A549 (cell line): Measurements from ENCODE around the gene ESRRB. TPM values are rescaled to one million over a fixed set of nuclear protein-coding genes. Genes with fewer than 3 reads are reported as not detected.

Experiments
- ATAC-seq, 2 experiments: fragments of 200-7000 bp in 1 of 2; fragments of >200 bp in 1 of 2; cut with Nextera tagmentation in 1 of 2; cut with Tn5 transposase in 1 of 2; 3 replicates each; pipeline versions ENCODE4 v1.8.0 to v1.9.1; 2018 to 2020; ENCODE audit warnings: mild to moderate bottlenecking in 1 of 2, moderate library complexity in 1 of 2
- CTCF ChIA-PET: fragments of 300-600 bp; sonication (Branson Sonifier 250); formaldehyde crosslinking; extraction: SDS; loops from one replicate; lab custom pipeline; 2021; ENCODE audit warnings: antibody characterized with exemption, inconsistent platforms; lab: Yijun Ruan, JAX
- POLR2A ChIA-PET: fragments of 350-600 bp; formaldehyde crosslinking; extraction: SDS; loops from one replicate; lab custom pipeline; 2021; ENCODE audit warnings: antibody characterized with exemption, inconsistent platforms; lab: Yijun Ruan, JAX
- DNase-seq, 2 experiments: peaks; one replicate each; pipeline versions ENCODE4 v3.0.0 to v3.0.0-alpha.2; 2011 to 2016; ENCODE audit warnings: low read depth in 1 of 2, low spot score in 1 of 2
- FAIRE-seq: peaks from 2 replicates; lab custom pipeline; 2011; peaks lifted over from hg19 to GRCh38; lab: Jason Lieb, UNC
- H3K27ac ChIP-seq, 2 experiments: fragments of >200 bp; sonication (Bioruptor Twin); formaldehyde crosslinking; 3 replicates each; pipeline ENCODE4 v1.5.1; 2016 to 2017
- H3K4me1 ChIP-seq: fragments of >200 bp; sonication (Bioruptor Twin); formaldehyde crosslinking; 3 replicates; pipeline ENCODE4 v1.6.1; 2016
- H3K4me2 ChIP-seq: fragments of >200 bp; sonication (Bioruptor Twin); formaldehyde crosslinking; 3 replicates; pipeline ENCODE4 v1.6.1; 2016
- H3K4me3 ChIP-seq: fragments of >200 bp; sonication (Bioruptor Twin); formaldehyde crosslinking; 3 replicates; pipeline ENCODE4 v1.5.1; 2016
- H3K9me3 ChIP-seq: fragments of >200 bp; sonication (Bioruptor Twin); formaldehyde crosslinking; 3 replicates; pipeline ENCODE4 v1.6.1; 2016
- BCL3 ChIP-seq: fragments of >200 bp; sonication (Bioruptor Twin); formaldehyde crosslinking; IDR thresholded peaks from 3 replicates; pipeline ENCODE4 v1.6.1; 2016
- CBX8 ChIP-seq: fragments of 200-600 bp; sonication (generic); IDR thresholded peaks from 2 replicates; pipeline ENCODE4 v1.6.1; 2016
- CHD2 ChIP-seq: fragments of 150-350 bp; IDR thresholded peaks from 2 replicates; pipeline ENCODE4 v1.6.1; 2014; ENCODE audit warnings: low read length; ENCODE audit not compliant: partially characterized antibody
- EHMT2 ChIP-seq: fragments of 200-600 bp; sonication (generic); IDR thresholded peaks from 2 replicates; pipeline ENCODE4 v1.6.1; 2016; ENCODE audit warnings: antibody characterized with exemption, low read depth, mild to moderate bottlenecking, moderate library complexity
- FOSB ChIP-seq: fragments of 250-450 bp; sonication (Bioruptor Pico); IDR thresholded peaks from 2 replicates; pipeline ENCODE4 v1.5.0; 2020; ENCODE audit warnings: mild to moderate bottlenecking, moderate library complexity
- FOSL2 ChIP-seq, 2 experiments: fragments of 450-650 bp in 1 of 2; fragments of >200 bp in 1 of 2; sonication (Bioruptor Twin) in 1 of 2; formaldehyde crosslinking; IDR thresholded peaks; 2 replicates each; pipeline versions ENCODE4 v1.5.0 to v1.6.1; 2016 to 2020; ENCODE audit warnings: mild to moderate bottlenecking in 1 of 2, moderate library complexity in 1 of 2
- FOXS1 ChIP-seq: fragments of 250-450 bp; sonication (Bioruptor Pico); IDR thresholded peaks from 2 replicates; pipeline ENCODE4 v1.5.0; 2020; ENCODE audit warnings: mild to moderate bottlenecking, moderate library complexity
- GATA3 ChIP-seq: IDR thresholded peaks from 2 replicates; pipeline ENCODE4 v1.6.1; 2012; ENCODE audit warnings: borderline replicate concordance
- HES2 ChIP-seq: fragments of >200 bp; sonication (Bioruptor Twin); formaldehyde crosslinking; IDR thresholded peaks from 2 replicates; pipeline ENCODE4 v1.6.1; 2016
- HMGXB4 ChIP-seq: fragments of 250-450 bp; sonication (Bioruptor Pico); IDR thresholded peaks from 2 replicates; pipeline ENCODE4 v1.5.0; 2021; ENCODE audit warnings: mild to moderate bottlenecking, moderate library complexity, borderline replicate concordance
- KDM1A ChIP-seq: fragments of 200-600 bp; sonication (generic); IDR thresholded peaks from 2 replicates; pipeline ENCODE4 v1.6.1; 2016; ENCODE audit warnings: low read depth, mild to moderate bottlenecking
- MAZ ChIP-seq: fragments of 150-350 bp; IDR thresholded peaks from 2 replicates; pipeline ENCODE4 v1.6.1; 2014; ENCODE audit warnings: antibody characterized with exemption, low read depth, low read length, borderline replicate concordance
- MYC ChIP-seq: IDR thresholded peaks from 2 replicates; pipeline ENCODE4 v1.6.1; 2012; ENCODE audit warnings: mild to moderate bottlenecking, inconsistent platforms, low read length, improper control_type of control experiment, borderline replicate concordance
- NPAS2 ChIP-seq: fragments of 250-450 bp; sonication (Bioruptor Pico); IDR thresholded peaks from 2 replicates; pipeline ENCODE4 v1.8.0; 2022; ENCODE audit warnings: mild to moderate bottlenecking, moderate library complexity, borderline replicate concordance
- NR3C1 ChIP-seq: fragments of >200 bp; sonication (Bioruptor Twin); formaldehyde crosslinking; IDR thresholded peaks from 3 replicates; pipeline ENCODE4 v1.6.1; 2017
- POLR2A ChIP-seq: IDR thresholded peaks from 2 replicates; pipeline ENCODE4 v1.6.1; 2012; ENCODE audit warnings: mild to moderate bottlenecking, low read length
- POLR2AphosphoS2 ChIP-seq: conservative IDR thresholded peaks from 2 replicates; pipeline ENCODE4 v1.6.1; 2012; ENCODE audit warnings: low read length, improper control_type of control experiment, inconsistent platforms
- RAD21 ChIP-seq, 2 experiments: fragments of >200 bp in 1 of 2; sonication (Bioruptor Twin) in 1 of 2; formaldehyde crosslinking in 1 of 2; IDR thresholded peaks in 1 of 2; conservative IDR thresholded peaks in 1 of 2; 2 replicates in 1 of 2; 3 replicates in 1 of 2; pipeline ENCODE4 v1.6.1; 2012 to 2018; ENCODE audit warnings: inconsistent platforms in 1 of 2
- RFX5 ChIP-seq: fragments of 450-650 bp; IDR thresholded peaks from 2 replicates; pipeline ENCODE4 v1.7.1; 2014; ENCODE audit warnings: antibody characterized with exemption, mild to moderate bottlenecking, moderate library complexity
- TFCP2L1 ChIP-seq: fragments of 250-450 bp; sonication (Bioruptor Pico); IDR thresholded peaks from 2 replicates; pipeline ENCODE4 v1.5.0; 2021; ENCODE audit warnings: mild to moderate bottlenecking
- ZC3H11A ChIP-seq: fragments of 450-650 bp; IDR thresholded peaks from 2 replicates; pipeline ENCODE4 v1.6.1; 2014; ENCODE audit warnings: antibody characterized with exemption, mild to moderate bottlenecking
- ZNF302 ChIP-seq: fragments of 250-450 bp; sonication (Bioruptor Pico); IDR thresholded peaks from 2 replicates; pipeline ENCODE4 v1.9.0; 2021; ENCODE audit warnings: inconsistent platforms, mild to moderate bottlenecking, moderate library complexity
- WGBS: methylation state at CpG from one replicate; pipeline ENCODE4 v1.1.6; 2017; ENCODE audit errors: missing lambda C conversion rate; 5-methylcytosine and 5-hydroxymethylcytosine counted together
- polyA plus RNA-seq, 4 experiments: library from polyadenylated mRNA; depleted of rRNA in 3 of 4; stranded (reverse); fragments of >200 nt; fragmentation: RNase III in 1 of 4; extraction: RNeasy Plus Mini Kit Qiagen cat#74134 plus additional on column Dnase treatment in 1 of 4; gene quantifications; 2 replicates in 3 of 4; 3 replicates in 1 of 4; pipeline ENCODE4 v1.2.3, GENCODE V29; 2011 to 2017
- TF ChIP-seq, protein P1 (sequence below): fragments of >200 bp; sonication (Bioruptor Twin); formaldehyde crosslinking; IDR thresholded peaks from 3 replicates; pipeline ENCODE4 v1.5.1; 2016
- TF ChIP-seq, protein P2 (sequence below): IDR thresholded peaks from 2 replicates; pipeline ENCODE4 v1.6.1; 2012; ENCODE audit warnings: low read depth, borderline replicate concordance
- TF ChIP-seq, protein P3 (sequence below): IDR thresholded peaks from 2 replicates; pipeline ENCODE4 v1.6.1; 2012
- TF ChIP-seq, protein P4 (sequence below): IDR thresholded peaks from 2 replicates; pipeline ENCODE4 v1.6.1; 2012

Gene ESRRB
- polyA plus RNA-seq, 2 of the 4 experiments (the other 2 are of a cell fraction) = 0.15 to 0.19 TPM

- ATAC-seq = no peak
- CTCF ChIA-PET = interaction anchor here (1.1 kb wide), 1 partner anchor 22 kb away, joined by 5 read pairs; no protein-coding TSS in a partner anchor
- no peak for FAIRE-seq
Measured at GRCh38 chr14:76432827-76433752, 57.2 kb downstream of the ESRRB start.

GRCh38 chr14:76434220-76434619 is 58.3 kb downstream of the ESRRB start:
- Histone ChIP-seq H3K27ac (no peak overlapping the region), H3K4me1 (no peaks in the 10 kb centered on the region), H3K9me3 (no peaks in the 10 kb centered on the region), H3K4me3 (no peak overlapping the region), H3K4me2 (no peak overlapping the region)
- DNase-seq (no peak), FAIRE-seq (no peak), ATAC-seq (no peak)
- POLR2A ChIA-PET = no interaction called here
- 64% methylated on average over 9 of the region's 9 CpGs for WGBS
- TF ChIP-seq EHMT2 (no peak), HES2 (no peak), RFX5 (no peak), GATA3 (no peak), RAD21 (conservative IDR thresholded peaks at IDR 0.05 in 1 of 2, IDR thresholded peaks at IDR 0.05 in 1 of 2) (no peak), HMGXB4 (CRISPR knock-in tag) (no peak), POLR2AphosphoS2 (no peak), BCL3 (no peak), CBX8 (no peak), CHD2 (no peak), FOSB (CRISPR knock-in tag) (no peak), MAZ (no peak), NPAS2 (CRISPR knock-in tag) (no peak), TFCP2L1 (CRISPR knock-in tag) (no peak), ZNF302 (CRISPR knock-in tag) (no peak), KDM1A (no peak), POLR2A (no peak), NR3C1 (no peak)
- TF ChIP-seq, protein P1, sequence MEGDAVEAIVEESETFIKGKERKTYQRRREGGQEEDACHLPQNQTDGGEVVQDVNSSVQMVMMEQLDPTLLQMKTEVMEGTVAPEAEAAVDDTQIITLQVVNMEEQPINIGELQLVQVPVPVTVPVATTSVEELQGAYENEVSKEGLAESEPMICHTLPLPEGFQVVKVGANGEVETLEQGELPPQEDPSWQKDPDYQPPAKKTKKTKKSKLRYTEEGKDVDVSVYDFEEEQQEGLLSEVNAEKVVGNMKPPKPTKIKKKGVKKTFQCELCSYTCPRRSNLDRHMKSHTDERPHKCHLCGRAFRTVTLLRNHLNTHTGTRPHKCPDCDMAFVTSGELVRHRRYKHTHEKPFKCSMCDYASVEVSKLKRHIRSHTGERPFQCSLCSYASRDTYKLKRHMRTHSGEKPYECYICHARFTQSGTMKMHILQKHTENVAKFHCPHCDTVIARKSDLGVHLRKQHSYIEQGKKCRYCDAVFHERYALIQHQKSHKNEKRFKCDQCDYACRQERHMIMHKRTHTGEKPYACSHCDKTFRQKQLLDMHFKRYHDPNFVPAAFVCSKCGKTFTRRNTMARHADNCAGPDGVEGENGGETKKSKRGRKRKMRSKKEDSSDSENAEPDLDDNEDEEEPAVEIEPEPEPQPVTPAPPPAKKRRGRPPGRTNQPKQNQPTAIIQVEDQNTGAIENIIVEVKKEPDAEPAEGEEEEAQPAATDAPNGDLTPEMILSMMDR = no peak
- CTCF ChIA-PET = no interaction called here

More at GRCh38 chr14:76432827-76433752, 57.2 kb downstream of the ESRRB start:
- DNase-seq = no peak
- WGBS = 43% methylated on average over 13 of the region's 13 CpGs
- Histone ChIP-seq H3K4me1 (no peaks in the 10 kb centered on the region), H3K9me3 (no peaks in the 10 kb centered on the region), H3K4me2 (no peak overlapping the region), H3K27ac (no peak overlapping the region), H3K4me3 (no peak overlapping the region)
- no peak for TF ChIP-seq RFX5
- TF ChIP-seq ZNF302 (CRISPR knock-in tag) = no peak
- TF ChIP-seq MYC = no peak
- TF ChIP-seq FOXS1 = no peak
- TF ChIP-seq FOSL2 (IDR thresholded peaks at IDR 0.05) = no peak
- TF ChIP-seq FOSL2 (CRISPR knock-in tag; IDR thresholded peaks at IDR 0.05) = no peak
- TF ChIP-seq, protein P2, sequence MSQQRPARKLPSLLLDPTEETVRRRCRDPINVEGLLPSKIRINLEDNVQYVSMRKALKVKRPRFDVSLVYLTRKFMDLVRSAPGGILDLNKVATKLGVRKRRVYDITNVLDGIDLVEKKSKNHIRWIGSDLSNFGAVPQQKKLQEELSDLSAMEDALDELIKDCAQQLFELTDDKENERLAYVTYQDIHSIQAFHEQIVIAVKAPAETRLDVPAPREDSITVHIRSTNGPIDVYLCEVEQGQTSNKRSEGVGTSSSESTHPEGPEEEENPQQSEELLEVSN = no peak
- TF ChIP-seq, protein P1 = no peak
- TF ChIP-seq, protein P3, sequence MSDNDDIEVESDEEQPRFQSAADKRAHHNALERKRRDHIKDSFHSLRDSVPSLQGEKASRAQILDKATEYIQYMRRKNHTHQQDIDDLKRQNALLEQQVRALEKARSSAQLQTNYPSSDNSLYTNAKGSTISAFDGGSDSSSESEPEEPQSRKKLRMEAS = no peak
- TF ChIP-seq, protein P4, sequence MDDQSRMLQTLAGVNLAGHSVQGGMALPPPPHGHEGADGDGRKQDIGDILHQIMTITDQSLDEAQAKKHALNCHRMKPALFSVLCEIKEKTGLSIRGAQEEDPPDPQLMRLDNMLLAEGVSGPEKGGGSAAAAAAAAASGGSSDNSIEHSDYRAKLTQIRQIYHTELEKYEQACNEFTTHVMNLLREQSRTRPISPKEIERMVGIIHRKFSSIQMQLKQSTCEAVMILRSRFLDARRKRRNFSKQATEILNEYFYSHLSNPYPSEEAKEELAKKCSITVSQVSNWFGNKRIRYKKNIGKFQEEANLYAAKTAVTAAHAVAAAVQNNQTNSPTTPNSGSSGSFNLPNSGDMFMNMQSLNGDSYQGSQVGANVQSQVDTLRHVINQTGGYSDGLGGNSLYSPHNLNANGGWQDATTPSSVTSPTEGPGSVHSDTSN = no peak
- TF ChIP-seq ZC3H11A = no peak
- POLR2A ChIA-PET = no interaction called here
